Upper lobe of left lung (tissue), 6 donors: ENCODE measurements around the gene RNF17. TPM values are rescaled to one million over a fixed set of nuclear protein-coding genes. Genes with fewer than 3 reads are reported as not detected.
"Not testable (repeated sequence)": the region's sequence is repeated elsewhere in the genome, so short reads cannot be mapped to it uniquely, and the experiment has no call there.

Experiments used
- ATAC-seq, 2 donors: fragments of 200-7000 bp; cut with Tn5 transposase; one replicate each; pipeline ENCODE4 v1.9.1; 2022; ENCODE audit warnings: mild to moderate bottlenecking in 2 of 2, moderate library complexity in 2 of 2; ENCODE audit not compliant: low FRiP score in 2 of 2
- DNase-seq, 2 donors: peaks; one replicate each; pipeline ENCODE4 v3.0.0-alpha.2; 2019 to 2020
- H3K27ac ChIP-seq, 4 donors: fragments of 200-600 bp; sonication (generic); one replicate each; pipeline ENCODE4 v1.5.1; 2016 to 2019
- H3K27me3 ChIP-seq, 4 donors: fragments of 200-600 bp; sonication (generic); one replicate each; pipeline ENCODE4 v1.5.1; 2017 to 2019
- H3K36me3 ChIP-seq, 4 donors: fragments of 200-600 bp; sonication (generic); one replicate each; pipeline ENCODE4 v1.5.1; 2016 to 2019
- H3K4me1 ChIP-seq, 4 donors: fragments of 200-600 bp; sonication (generic); one replicate each; pipeline ENCODE4 v1.5.1; 2018 to 2019
- H3K4me3 ChIP-seq, 4 donors: fragments of 200-600 bp; sonication (generic); one replicate each; pipeline ENCODE4 v1.5.1; 2017 to 2019; ENCODE audit warnings: mild to moderate bottlenecking in 2 of 4, moderate library complexity in 1 of 4
- H3K9me3 ChIP-seq, 4 donors: fragments of 200-600 bp; sonication (generic); one replicate each; pipeline ENCODE4 v1.5.1; 2018 to 2019
- EP300 ChIP-seq, 4 donors: sonication (generic); formaldehyde crosslinking; IDR thresholded peaks; one replicate each; pipeline ENCODE4 v1.5.1; 2017; ENCODE audit warnings: antibody characterized with exemption in 4 of 4, control low read depth in 2 of 4
- POLR2A ChIP-seq, 4 donors: fragments of 450-650 bp; IDR thresholded peaks; one replicate each; pipeline ENCODE4 v1.5.1; 2016 to 2017; ENCODE audit warnings: antibody characterized with exemption in 4 of 4, mild to moderate bottlenecking in 2 of 4
- POLR2AphosphoS5 ChIP-seq, 2 donors: sonication (generic); formaldehyde crosslinking; IDR thresholded peaks; one replicate each; pipeline ENCODE4 v1.5.1; 2017; ENCODE audit warnings: antibody characterized with exemption in 2 of 2
- WGBS, 2 donors: methylation state at CpG; one replicate each; pipeline ENCODE4 v1.1.5; 2017 to 2018; 5-methylcytosine and 5-hydroxymethylcytosine counted together
- total RNA-seq, 6 donors: library from RNA; depleted of rRNA in 4 of 6; stranded (reverse); fragments of >200 nt in 4 of 6; gene quantifications; one replicate each; pipeline versions ENCODE4 v1.1.0 to v1.2.1, GENCODE V29; 2016 to 2021
- TF ChIP-seq, protein P1 (sequence below), 6 experiments: fragments of 450-650 bp in 4 of 6; fragments of 200-600 bp in 2 of 6; sonication (generic) in 2 of 6; IDR thresholded peaks; one replicate each; pipeline ENCODE4 v1.5.1; 2016 to 2019; ENCODE audit warnings: antibody characterized with exemption in 6 of 6
- donor health status: DM: no; HTN: no; CAD: no; lungs with moderate emphysema.
- donor health status: DM: no; HTN: yes; CAD: no; lungs with severe emphysema.

Gene RNF17
- total RNA-seq, 6 donors from 2014 or later, result 0.27 to 1.9 TPM; not detected in 4

DNA sequence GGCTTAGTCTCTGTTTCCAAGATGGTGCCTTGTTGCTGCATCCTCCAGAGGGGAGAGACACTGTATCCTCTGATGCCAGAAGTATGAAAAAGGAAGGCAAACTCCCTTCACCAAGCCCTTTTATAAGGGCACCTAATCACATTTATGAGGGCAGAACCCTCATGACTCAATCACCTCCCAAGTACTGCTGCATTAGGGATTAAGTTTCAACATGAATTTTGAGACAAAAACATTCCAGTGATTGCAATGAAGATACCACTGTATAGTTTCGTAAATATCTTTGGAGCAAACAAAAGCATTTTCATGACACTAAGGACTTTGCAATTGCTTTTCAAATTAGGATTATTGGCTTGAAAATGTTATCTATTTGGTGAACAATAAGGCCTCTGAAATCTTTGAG is 63.8 kb downstream of the RNF17 start:
- Histone ChIP-seq H3K9me3 (no peaks in the 10 kb centered on the region), H3K4me1 (no peaks in the 10 kb centered on the region), H3K27me3 (no peaks in the 10 kb centered on the region), H3K27ac (no peak overlapping the region), H3K36me3 (no peaks in the 10 kb centered on the region), H3K4me3 (no peak overlapping the region)
- ATAC-seq (no peak), DNase-seq (no peak)
- no peak for TF ChIP-seq POLR2A (IDR thresholded peaks at IDR 0.05)
- no peak for TF ChIP-seq POLR2AphosphoS5 (IDR thresholded peaks at IDR 0.05)
- no peak for TF ChIP-seq EP300 (IDR thresholded peaks at IDR 0.05)
- TF ChIP-seq, protein P1, sequence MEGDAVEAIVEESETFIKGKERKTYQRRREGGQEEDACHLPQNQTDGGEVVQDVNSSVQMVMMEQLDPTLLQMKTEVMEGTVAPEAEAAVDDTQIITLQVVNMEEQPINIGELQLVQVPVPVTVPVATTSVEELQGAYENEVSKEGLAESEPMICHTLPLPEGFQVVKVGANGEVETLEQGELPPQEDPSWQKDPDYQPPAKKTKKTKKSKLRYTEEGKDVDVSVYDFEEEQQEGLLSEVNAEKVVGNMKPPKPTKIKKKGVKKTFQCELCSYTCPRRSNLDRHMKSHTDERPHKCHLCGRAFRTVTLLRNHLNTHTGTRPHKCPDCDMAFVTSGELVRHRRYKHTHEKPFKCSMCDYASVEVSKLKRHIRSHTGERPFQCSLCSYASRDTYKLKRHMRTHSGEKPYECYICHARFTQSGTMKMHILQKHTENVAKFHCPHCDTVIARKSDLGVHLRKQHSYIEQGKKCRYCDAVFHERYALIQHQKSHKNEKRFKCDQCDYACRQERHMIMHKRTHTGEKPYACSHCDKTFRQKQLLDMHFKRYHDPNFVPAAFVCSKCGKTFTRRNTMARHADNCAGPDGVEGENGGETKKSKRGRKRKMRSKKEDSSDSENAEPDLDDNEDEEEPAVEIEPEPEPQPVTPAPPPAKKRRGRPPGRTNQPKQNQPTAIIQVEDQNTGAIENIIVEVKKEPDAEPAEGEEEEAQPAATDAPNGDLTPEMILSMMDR (IDR thresholded peaks at IDR 0.05), result no peak
- 97 to 100% methylated on average over 1 of the region's 1 CpG for WGBS, 2 donors

DNA sequence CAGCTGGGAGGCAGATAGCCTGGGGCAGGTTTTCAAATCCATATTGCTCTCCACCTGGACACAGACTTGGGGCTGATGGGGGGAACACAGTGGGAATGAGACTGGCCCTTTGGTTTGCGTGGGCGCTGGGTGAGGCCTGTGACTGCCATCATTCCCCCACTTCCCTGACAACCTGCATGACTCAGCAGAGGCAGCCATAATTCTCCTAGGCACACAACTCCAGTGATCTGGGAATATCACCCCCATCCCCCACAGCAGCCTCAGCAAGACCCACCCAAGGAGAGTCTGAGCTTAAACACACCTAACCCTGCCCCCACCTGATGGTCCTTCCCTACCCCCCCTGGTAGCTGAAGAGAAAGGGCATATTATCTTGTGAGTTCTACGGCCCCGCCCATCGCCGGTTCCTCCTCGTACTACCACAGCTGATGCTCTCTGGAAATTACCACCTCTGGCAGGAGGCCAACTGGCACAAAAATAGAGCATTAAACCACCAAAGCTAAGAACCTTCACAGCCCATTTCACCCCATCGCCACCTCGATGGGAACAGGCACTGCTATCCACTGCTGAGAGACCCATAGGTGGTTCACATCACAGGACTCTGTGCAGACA is 71.0 kb downstream of the RNF17 start:
- no peaks in the 10 kb centered on the region for H3K9me3 ChIP-seq
- no peak overlapping the region for H3K27ac ChIP-seq
- 88 to 90% methylated on average over 9 of the region's 9 CpGs for WGBS, 2 donors
- no peak overlapping the region for H3K4me3 ChIP-seq
- ATAC-seq, result no peak
- H3K4me1 ChIP-seq, result no peaks in the 10 kb centered on the region
- TF ChIP-seq POLR2AphosphoS5 (IDR thresholded peaks at IDR 0.05), result no peak
- TF ChIP-seq, protein P1 (IDR thresholded peaks at IDR 0.05), result no peak
- no peak for TF ChIP-seq POLR2A (IDR thresholded peaks at IDR 0.05)
- no peak for TF ChIP-seq EP300 (IDR thresholded peaks at IDR 0.05)
- no peaks in the 10 kb centered on the region for H3K27me3 ChIP-seq
- no peak for DNase-seq
- no peaks in the 10 kb centered on the region for H3K36me3 ChIP-seq

DNA sequence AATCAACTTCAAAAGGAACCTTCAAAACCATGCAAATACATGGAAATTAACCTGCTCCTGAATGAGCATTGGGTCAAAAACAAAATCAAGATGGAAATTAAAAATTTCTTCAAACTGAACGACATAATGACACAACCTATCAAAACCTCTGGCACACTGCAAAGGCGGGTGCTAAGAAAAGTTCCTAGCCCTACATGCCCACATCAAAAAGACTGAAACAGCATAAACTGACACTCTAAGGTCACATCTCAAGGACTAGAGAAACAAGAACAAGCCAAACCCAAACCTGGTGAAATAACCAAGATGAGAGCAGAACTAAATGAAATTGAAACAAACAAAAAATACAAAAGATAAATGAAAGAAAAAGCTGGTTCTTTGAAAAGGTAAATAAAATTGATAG is 73.6 kb downstream of the RNF17 start:
- not testable (repeated sequence) for ATAC-seq, H3K27ac ChIP-seq, H3K27me3 ChIP-seq, H3K9me3 ChIP-seq, DNase-seq, H3K4me1 ChIP-seq, H3K36me3 ChIP-seq, H3K4me3 ChIP-seq
- WGBS, 2 donors, result 84 to 90% methylated on average over 2 of the region's 2 CpGs

DNA sequence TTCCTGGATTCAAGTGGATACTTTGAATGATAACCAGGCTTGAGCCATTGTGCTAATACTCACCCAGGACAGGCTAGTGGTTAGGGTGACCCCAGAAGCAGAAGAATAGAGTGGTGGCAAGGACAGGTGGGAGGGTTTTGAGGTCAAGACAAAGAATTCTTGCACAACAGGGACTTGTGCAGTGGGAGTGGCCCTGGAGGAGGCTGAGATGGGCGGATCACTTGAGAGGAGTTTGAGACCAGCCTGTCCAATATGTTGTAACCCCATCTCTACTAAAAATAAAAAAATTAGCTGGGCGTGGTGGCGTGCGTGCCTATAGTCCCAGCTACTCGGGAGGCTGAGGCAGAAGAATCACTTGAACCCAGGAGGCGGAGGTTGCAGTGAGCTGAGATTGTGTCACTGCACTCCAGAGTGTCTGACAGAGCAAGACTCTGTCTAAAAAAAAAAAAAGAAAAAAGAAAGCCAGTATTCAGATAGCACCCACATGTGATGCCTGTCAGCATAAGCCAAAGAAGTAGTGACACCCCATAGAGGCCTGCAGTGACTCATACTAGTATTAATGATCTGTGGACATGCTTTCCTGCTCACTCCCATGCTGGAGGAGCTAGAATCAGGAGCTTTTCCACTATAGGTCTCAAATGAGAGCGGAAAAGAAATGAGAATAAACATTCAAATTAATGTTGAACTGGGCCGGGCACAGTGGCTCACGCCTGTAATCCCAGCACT is 78.7 kb downstream of the RNF17 start:
- TF ChIP-seq POLR2A (IDR thresholded peaks at IDR 0.05) (no peak), POLR2AphosphoS5 (IDR thresholded peaks at IDR 0.05) (no peak), EP300 (IDR thresholded peaks at IDR 0.05) (no peak)
- TF ChIP-seq, protein P1 (IDR thresholded peaks at IDR 0.05), result no peak
- 64 to 73% methylated on average over 9 of the region's 9 CpGs for WGBS, 2 donors
- DNase-seq (peak in 1 of 2 donors; percentile 68), ATAC-seq (peak in 1 of 2 donors; percentile 61)
- H3K36me3 ChIP-seq, result no peaks in the 10 kb centered on the region
- no peaks in the 10 kb centered on the region for H3K9me3 ChIP-seq
- no peaks in the 10 kb centered on the region for H3K4me1 ChIP-seq
- no peak overlapping the region for H3K27ac ChIP-seq
- H3K4me3 ChIP-seq, result no peak overlapping the region
- no peaks in the 10 kb centered on the region for H3K27me3 ChIP-seq

DNA sequence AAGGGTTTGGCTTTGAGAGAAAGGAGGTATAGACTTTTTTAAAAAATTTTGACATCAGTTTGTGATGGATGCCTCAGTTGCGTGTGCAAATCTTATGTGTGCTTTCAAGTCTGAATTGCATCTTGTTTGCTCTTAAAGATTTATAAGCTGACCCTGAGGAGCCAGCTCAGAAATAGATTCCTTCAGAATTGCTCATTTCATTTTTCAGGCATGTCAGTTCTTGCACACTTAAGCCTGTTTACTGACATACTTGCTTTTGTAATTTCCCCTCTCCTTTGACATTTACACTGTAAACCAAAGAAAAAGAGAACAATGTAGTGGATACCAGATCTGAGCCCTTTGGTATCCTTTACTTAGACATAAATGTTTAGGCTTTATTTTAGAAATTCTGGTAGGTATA is 87.6 kb downstream of the RNF17 start:
- H3K4me1 ChIP-seq, result no peaks in the 10 kb centered on the region
- no peak for DNase-seq
- no peak for ATAC-seq
- H3K27ac ChIP-seq, result no peak overlapping the region
- no peaks in the 10 kb centered on the region for H3K27me3 ChIP-seq
- TF ChIP-seq EP300 (IDR thresholded peaks at IDR 0.05), result no peak
- no peak for TF ChIP-seq POLR2A (IDR thresholded peaks at IDR 0.05)
- TF ChIP-seq, protein P1 (IDR thresholded peaks at IDR 0.05), result no peak
- no peak for TF ChIP-seq POLR2AphosphoS5 (IDR thresholded peaks at IDR 0.05)
- H3K36me3 ChIP-seq, result no peaks in the 10 kb centered on the region
- no peak overlapping the region for H3K4me3 ChIP-seq
- H3K9me3 ChIP-seq, result no peaks in the 10 kb centered on the region
- 29 to 47% methylated on average over 1 of the region's 1 CpG for WGBS, 2 donors
